Activated CD8-positive, alpha-beta T cell treated with anti-CD3 and anti-CD28 coated beads for 36 hours (primary cell): ENCODE data around the gene HSD3B2. TPM values are rescaled to one million over a fixed set of nuclear protein-coding genes. Genes with fewer than 3 reads are reported as not detected.

Experiments used
- ATAC-seq: fragments of 200-7000 bp; cut with Tn5 transposase; one replicate; pipeline ENCODE4 v1.10.0; 2021; ENCODE audit warnings: mild to moderate bottlenecking, moderate library complexity
- CTCF ChIA-PET: fragments of 350-600 bp; sonication (Branson Sonifier 250); formaldehyde crosslinking; loops from one replicate; lab custom pipeline; 2021; ENCODE audit warnings: antibody characterized with exemption; lab: Charles Lee
- POLR2A ChIA-PET: fragments of 350-600 bp; sonication (Branson Sonifier 250); formaldehyde crosslinking; loops from one replicate; lab custom pipeline; 2021; ENCODE audit warnings: antibody characterized with exemption; lab: Charles Lee
- DNase-seq: peaks from one replicate; pipeline ENCODE4 v3.0.0-alpha.2; 2020
- H3K27ac Mint-ChIP-seq: one replicate; pipeline ENCODE4 v1.8.0; 2021; ENCODE audit warnings: mild to moderate bottlenecking, mixed read lengths
- H3K27me3 Mint-ChIP-seq: one replicate; pipeline ENCODE4 v1.8.0; 2021; ENCODE audit warnings: mixed read lengths
- H3K36me3 Mint-ChIP-seq: one replicate; pipeline ENCODE4 v1.8.0; 2021; ENCODE audit warnings: low read depth, mixed read lengths
- H3K4me1 Mint-ChIP-seq: one replicate; pipeline ENCODE4 v1.8.0; 2021; ENCODE audit warnings: low read depth, mixed read lengths
- H3K4me3 Mint-ChIP-seq: one replicate; pipeline ENCODE4 v1.8.0; 2021; ENCODE audit warnings: mild to moderate bottlenecking, moderate library complexity, mixed read lengths
- H3K9me3 Mint-ChIP-seq: one replicate; pipeline ENCODE4 v1.8.0; 2021; ENCODE audit warnings: mixed read lengths
- CTCF ChIP-seq: fragments of 200-600 bp; IDR thresholded peaks from one replicate; pipeline ENCODE4 v1.8.0; 2022; ENCODE audit warnings: antibody characterized with exemption, mild to moderate bottlenecking
- intact Hi-C: fragments of 100-400 bp; cut with micrococcal nuclease; formaldehyde crosslinking; loops from one replicate; pipeline ENCODE4 v1.10.0; 2022
- total RNA-seq, 2 experiments: library from RNA; stranded (reverse); gene quantifications; one replicate each; pipeline ENCODE4 v1.2.3, GENCODE V29; 2021

HSD3B2 gene
- total RNA-seq, 2 experiments from 2014 or later, result not detected

GRCh38 chr1:119420638-119421037 is 5.7 kb downstream of the HSD3B2 start:
- no peak for DNase-seq
- no peak for TF ChIP-seq CTCF
- Mint-ChIP-seq H3K36me3 (no peaks in the 10 kb centered on the region), H3K9me3 (no peaks in the 10 kb centered on the region), H3K4me3 (no peak overlapping the region), H3K4me1 (no peaks in the 10 kb centered on the region), H3K27me3 (no peaks in the 10 kb centered on the region), H3K27ac (no peak overlapping the region)
- ChIA-PET CTCF (no interaction called here), POLR2A (no interaction called here)
- intact Hi-C loops, result no loop called here
- no peak for ATAC-seq

- no peaks in the 10 kb centered on the region for H3K4me1 Mint-ChIP-seq
- ChIA-PET POLR2A (no interaction called here), CTCF (no interaction called here)
- TF ChIP-seq CTCF, result no peak
- H3K9me3 Mint-ChIP-seq, result no peaks in the 10 kb centered on the region
- no peak overlapping the region for H3K27ac Mint-ChIP-seq
- no peaks in the 10 kb centered on the region for H3K27me3 Mint-ChIP-seq
- ATAC-seq, result no peak
- intact Hi-C loops, result no loop called here
- DNase-seq, result no peak
- no peaks in the 10 kb centered on the region for H3K36me3 Mint-ChIP-seq
- no peak overlapping the region for H3K4me3 Mint-ChIP-seq
Measured at GRCh38 chr1:119422631-119423030, 7.7 kb downstream of the HSD3B2 start.

GRCh38 chr1:119428991-119429390 is 14.0 kb downstream of the HSD3B2 start:
- ChIA-PET POLR2A (no interaction called here), CTCF (no interaction called here)
- ATAC-seq (no peak), DNase-seq (no peak)
- H3K27me3 Mint-ChIP-seq, result peaks cover 4% of the 10 kb centered on the region
- H3K4me3 Mint-ChIP-seq, result no peak overlapping the region
- no peaks in the 10 kb centered on the region for H3K36me3 Mint-ChIP-seq
- no peak overlapping the region for H3K27ac Mint-ChIP-seq
- H3K9me3 Mint-ChIP-seq, result no peaks in the 10 kb centered on the region
- intact Hi-C loops, result no loop called here
- TF ChIP-seq CTCF, result no peak
- no peaks in the 10 kb centered on the region for H3K4me1 Mint-ChIP-seq

GRCh38 chr1:119429687-119430086 is 14.7 kb downstream of the HSD3B2 start:
- no peak for ATAC-seq

GRCh38 chr1:119430486-119430885 is 15.5 kb downstream of the HSD3B2 start:
- CTCF ChIA-PET, result no interaction called here
- H3K36me3 Mint-ChIP-seq, result no peaks in the 10 kb centered on the region
- H3K27me3 Mint-ChIP-seq, result peaks cover 8% of the 10 kb centered on the region

More at GRCh38 chr1:119429687-119430086, 14.7 kb downstream of the HSD3B2 start:
- Mint-ChIP-seq H3K4me3 (no peak overlapping the region), H3K27ac (no peak overlapping the region), H3K27me3 (peaks cover 8% of the 10 kb centered on the region), H3K9me3 (no peaks in the 10 kb centered on the region), H3K36me3 (no peaks in the 10 kb centered on the region), H3K4me1 (no peaks in the 10 kb centered on the region)
- CTCF ChIA-PET, result no interaction called here
- intact Hi-C loops, result no loop called here
- no peak for DNase-seq
- POLR2A ChIA-PET, result no interaction called here
- no peak for TF ChIP-seq CTCF

More at GRCh38 chr1:119430486-119430885, 15.5 kb downstream of the HSD3B2 start:
- H3K4me3 Mint-ChIP-seq, result no peak overlapping the region
- no peak for DNase-seq
- no peak for ATAC-seq
- POLR2A ChIA-PET, result no interaction called here
- intact Hi-C loops, result no loop called here
- no peaks in the 10 kb centered on the region for H3K4me1 Mint-ChIP-seq
- H3K27ac Mint-ChIP-seq, result no peak overlapping the region
- no peak for TF ChIP-seq CTCF
- no peaks in the 10 kb centered on the region for H3K9me3 Mint-ChIP-seq
